HCT116 (cell line): ENCODE measurements around the gene SPATA16. TPM values are rescaled to one million over a fixed set of nuclear protein-coding genes. Genes with fewer than 3 reads are reported as not detected.

Source experiments
- ATAC-seq: fragments of 200-7000 bp; cut with Tn5 transposase; 2 replicates; pipeline ENCODE4 v1.9.1; 2020; ENCODE audit warnings: mild to moderate bottlenecking, moderate library complexity
- BruUV-seq: library from RNA; stranded (reverse); fragments of 400-500 nt; replicated peaks from 2 replicates; lab custom pipeline; 2021; lab: Mats Ljungman, UMichigan
- CTCF ChIA-PET: fragments of 300-600 bp; sonication (Branson Sonifier 250); formaldehyde crosslinking; loops from one replicate; lab custom pipeline; 2021; ENCODE audit warnings: antibody characterized with exemption; lab: Charles Lee
- POLR2A ChIA-PET: fragments of 300-600, 350-600 bp; sonication (Branson Sonifier 250); formaldehyde crosslinking; loops from one replicate; lab custom pipeline; 2021; ENCODE audit warnings: antibody characterized with exemption; lab: Charles Lee
- RAD21 ChIA-PET, 2 experiments: fragments of 300-600 bp; sonication (Branson Sonifier 250); formaldehyde crosslinking; loops; one replicate each; lab custom pipeline; 2023; ENCODE audit warnings: low total read pairs in 2 of 2; ENCODE audit not compliant: uncharacterized antibody in 2 of 2, unreplicated experiment in 2 of 2, low non-redundant PET in 1 of 2; lab: Charles Lee
- DNase-seq: peaks from one replicate; pipeline ENCODE4 v3.0.0-alpha.2; 2010; ENCODE audit warnings: low read depth, low spot score
- H2AFZ ChIP-seq: fragments of 200-600 bp; shearing (Covaris generic), sonication (generic); 2 replicates; pipeline ENCODE4 v1.6.1; 2017; ENCODE audit warnings: low read depth, mixed run types, mixed read lengths, antibody characterized with exemption, low read length; ENCODE audit not compliant: poor library complexity, severe bottlenecking
- H3K27ac ChIP-seq: 2 replicates; pipeline ENCODE4 v1.5.1; 2012; ENCODE audit warnings: low read depth, low read length
- H3K27me3 ChIP-seq: fragments of 200-600 bp; sonication (generic); 2 replicates; pipeline ENCODE4 v1.6.1; 2016; ENCODE audit warnings: mixed run types, low read length, mixed read lengths; ENCODE audit not compliant: insufficient read depth
- H3K36me3 ChIP-seq, 2 experiments: fragments of 200-500 bp in 1 of 2; fragments of 200-600 bp in 1 of 2; sonication (Bioruptor generic) in 1 of 2; sonication (generic) in 1 of 2; 2 replicates each; pipeline versions ENCODE4 v1.5.1 to v1.6.1; 2014 to 2016; ENCODE audit warnings: low read length in 2 of 2, inconsistent platforms in 1 of 2, mixed read lengths in 1 of 2, mixed run types in 1 of 2; ENCODE audit not compliant: insufficient read depth in 2 of 2, control insufficient read depth in 1 of 2
- H3K4me1 ChIP-seq, 2 experiments: fragments of 200-600 bp in 1 of 2; sonication (generic) in 1 of 2; 2 replicates each; pipeline versions ENCODE4 v1.5.1 to v1.6.1; 2012 to 2017; ENCODE audit warnings: low read length in 2 of 2, inconsistent platforms in 1 of 2, mild to moderate bottlenecking in 1 of 2, mixed read lengths in 1 of 2, mixed run types in 1 of 2, moderate library complexity in 1 of 2; ENCODE audit not compliant: insufficient read depth in 2 of 2, control insufficient read depth in 1 of 2
- H3K4me2 ChIP-seq: fragments of 200-600 bp; sonication (generic); 2 replicates; pipeline ENCODE4 v1.6.1; 2017; ENCODE audit warnings: mixed run types, low read length, mixed read lengths
- H3K4me3 ChIP-seq, 2 experiments: fragments of 200-600 bp in 1 of 2; sonication (generic) in 1 of 2; replicated peaks in 1 of 2; 2 replicates each; pipeline ENCODE4 v1.5.1; 2011 to 2016; ENCODE audit warnings: low read length in 2 of 2, control low read depth in 1 of 2, low read depth in 1 of 2, mild to moderate bottlenecking in 1 of 2, mixed read lengths in 1 of 2, mixed run types in 1 of 2
- H3K79me2 ChIP-seq: fragments of 200-600 bp; sonication (generic); 2 replicates; pipeline ENCODE4 v1.6.1; 2017; ENCODE audit warnings: mild to moderate bottlenecking, mixed run types, low read length, moderate library complexity, mixed read lengths; ENCODE audit not compliant: insufficient read depth
- H3K9ac ChIP-seq: fragments of 200-600 bp; sonication (generic); 2 replicates; pipeline ENCODE4 v1.6.1; 2016; ENCODE audit warnings: low read length, mixed read lengths
- H3K9me2 ChIP-seq: fragments of 200-600 bp; sonication (generic), shearing (Covaris generic); 2 replicates; pipeline ENCODE4 v1.6.1; 2017; ENCODE audit warnings: mixed run types, mild to moderate bottlenecking, moderate library complexity; ENCODE audit not compliant: insufficient read depth
- H3K9me3 ChIP-seq, 2 experiments: fragments of 200-500 bp in 1 of 2; fragments of 200-600 bp in 1 of 2; sonication (Bioruptor generic) in 1 of 2; sonication (generic) in 1 of 2; 2 replicates each; pipeline ENCODE4 v1.6.1; 2014 to 2017; ENCODE audit warnings: low read length in 2 of 2, mixed read lengths in 2 of 2, inconsistent platforms in 1 of 2, low read depth in 1 of 2, mild to moderate bottlenecking in 1 of 2, mixed run types in 1 of 2, moderate library complexity in 1 of 2; ENCODE audit not compliant: control insufficient read depth in 1 of 2, insufficient read depth in 1 of 2
- H4K20me1 ChIP-seq: fragments of 200-600 bp; sonication (generic), shearing (Covaris generic); 2 replicates; pipeline ENCODE4 v1.6.1; 2017; ENCODE audit warnings: mixed run types, mild to moderate bottlenecking, moderate library complexity; ENCODE audit not compliant: insufficient read depth
- CBX3 ChIP-seq: IDR thresholded peaks from 2 replicates; pipeline ENCODE4 v1.6.1; 2012; ENCODE audit warnings: low read depth
- CEBPB ChIP-seq: IDR thresholded peaks from 2 replicates; pipeline ENCODE4 v1.6.1; 2012; ENCODE audit warnings: low read depth
- EGR1 ChIP-seq: IDR thresholded peaks from 2 replicates; pipeline ENCODE4 v1.6.1; 2012; ENCODE audit warnings: low read depth
- ELF1 ChIP-seq: IDR thresholded peaks from 2 replicates; pipeline ENCODE4 v1.6.1; 2012; ENCODE audit warnings: low read depth, borderline replicate concordance
- EZH2 ChIP-seq: fragments of 200-600 bp; sonication (generic); IDR thresholded peaks from 2 replicates; pipeline ENCODE4 v1.6.1; 2017; ENCODE audit warnings: antibody characterized with exemption, mixed run types
- EZH2phosphoT487 ChIP-seq: fragments of 200-600 bp; IDR thresholded peaks from 2 replicates; pipeline ENCODE4 v1.6.1; 2018; ENCODE audit warnings: antibody characterized with exemption, borderline replicate concordance
- JUND ChIP-seq: IDR thresholded peaks from 2 replicates; pipeline ENCODE4 v1.6.1; 2012
- POLR2AphosphoS5 ChIP-seq: IDR thresholded peaks from 2 replicates; pipeline ENCODE4 v1.6.1; 2011; ENCODE audit warnings: mild to moderate bottlenecking, low read depth, low read length, moderate library complexity
- SIN3A ChIP-seq: IDR thresholded peaks from 2 replicates; pipeline ENCODE4 v1.6.1; 2012; ENCODE audit warnings: low read depth
- SP1 ChIP-seq: IDR thresholded peaks from 2 replicates; pipeline ENCODE4 v1.6.1; 2012; ENCODE audit warnings: low read depth
- SRF ChIP-seq: IDR thresholded peaks from 2 replicates; pipeline ENCODE4 v1.6.1; 2012; ENCODE audit warnings: low read depth
- TCF7L2 ChIP-seq: IDR thresholded peaks from 2 replicates; pipeline ENCODE4 v1.7.0; 2011; ENCODE audit warnings: borderline replicate concordance, inconsistent platforms; ENCODE audit not compliant: insufficient read depth, insufficient read length; ENCODE audit errors: extremely low read depth
- ZFX ChIP-seq: fragments of 450-650 bp; IDR thresholded peaks from 2 replicates; pipeline ENCODE4 v1.6.1; 2017
- ZNF274 ChIP-seq: fragments of 200-500 bp; sonication (Bioruptor generic); IDR thresholded peaks from 2 replicates; pipeline ENCODE4 v1.6.1; 2014; ENCODE audit warnings: mild to moderate bottlenecking, low read depth, low read length, inconsistent platforms
- intact Hi-C: fragments of 100-400 bp; cut with micrococcal nuclease; formaldehyde crosslinking; loops from 2 replicates; pipeline ENCODE4 v1.10.0; 2022
- total RNA-seq: library from RNA; stranded (reverse); gene quantifications from one replicate; pipeline ENCODE4 v1.2.1, GENCODE V29; 2021; ENCODE audit not compliant: unreplicated experiment
- TF ChIP-seq, protein P1 (sequence below): IDR thresholded peaks from 2 replicates; pipeline ENCODE4 v1.6.1; 2012
- TF ChIP-seq, protein P2 (sequence below): IDR thresholded peaks from 2 replicates; pipeline ENCODE4 v1.6.1; 2012
- TF ChIP-seq, protein P3 (sequence below), 3 experiments: fragments of 200-600 bp in 1 of 3; sonication (generic) in 1 of 3; IDR thresholded peaks in 2 of 3; conservative IDR thresholded peaks in 1 of 3; 2 replicates each; pipeline ENCODE4 v1.5.1; 2012 to 2017; ENCODE audit warnings: low read depth in 2 of 3, low read length in 2 of 3, antibody characterized with exemption in 1 of 3, borderline replicate concordance in 1 of 3, control low read depth in 1 of 3, mild to moderate bottlenecking in 1 of 3, mixed read lengths in 1 of 3, mixed run types in 1 of 3, moderate library complexity in 1 of 3; ENCODE audit not compliant: insufficient read depth in 1 of 3
- TF ChIP-seq, protein P4 (sequence below): IDR thresholded peaks from 2 replicates; pipeline ENCODE4 v1.6.1; 2011; ENCODE audit warnings: mild to moderate bottlenecking, low read length, moderate library complexity; ENCODE audit not compliant: insufficient replicate concordance; ENCODE audit errors: extremely low read depth

SPATA16 gene
- total RNA-seq, 1 experiment from 2014 or later: not detected

DNA sequence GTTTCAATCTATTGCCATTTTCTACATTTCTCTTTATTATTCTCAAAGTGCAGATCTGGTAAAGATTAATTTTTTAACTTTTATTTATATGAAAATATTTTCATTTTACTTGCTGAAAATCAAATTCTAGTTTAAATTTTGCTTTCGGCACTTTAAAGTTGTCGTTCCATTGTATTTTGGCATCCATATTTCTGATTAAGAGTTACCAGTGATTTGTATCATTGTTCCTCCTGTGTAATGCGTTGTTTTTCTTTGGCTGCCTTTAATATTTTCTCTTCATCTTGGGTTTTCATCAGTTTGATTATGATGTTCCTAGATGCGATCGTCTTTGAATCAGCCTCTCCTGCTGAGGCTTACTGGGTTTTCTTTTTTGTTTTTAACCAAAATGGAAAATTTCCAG lies 97.3 kb downstream of the SPATA16 start:
- H3K9me3 ChIP-seq: no peaks in the 10 kb centered on the region
- no peaks in the 10 kb centered on the region; the same call in 1 of the 2 replicates for H3K9me2 ChIP-seq
- H3K9ac ChIP-seq: no peak overlapping the region
- no peak overlapping the region for H3K4me3 ChIP-seq
- H3K36me3 ChIP-seq: no peaks in the 10 kb centered on the region
- no TSS peak for BruUV-seq
- no peaks in the 10 kb centered on the region for H3K4me1 ChIP-seq
- ATAC-seq (no peak), DNase-seq (no peak)
- ChIA-PET RAD21 (no interaction called here), CTCF (no interaction called here), POLR2A (no interaction called here)
- H3K27ac ChIP-seq: no peak overlapping the region
- TF ChIP-seq SP1: no peak
- TF ChIP-seq, protein P1, sequence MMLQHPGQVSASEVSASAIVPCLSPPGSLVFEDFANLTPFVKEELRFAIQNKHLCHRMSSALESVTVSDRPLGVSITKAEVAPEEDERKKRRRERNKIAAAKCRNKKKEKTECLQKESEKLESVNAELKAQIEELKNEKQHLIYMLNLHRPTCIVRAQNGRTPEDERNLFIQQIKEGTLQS: no peak
- H3K79me2 ChIP-seq: no peaks in the 10 kb centered on the region
- H3K27me3 ChIP-seq: no peaks in the 10 kb centered on the region
- no peak overlapping the region for H2AFZ ChIP-seq
- no peaks in the 10 kb centered on the region for H4K20me1 ChIP-seq
- H3K4me2 ChIP-seq: no peak overlapping the region
- intact Hi-C loops: no loop called here

DNA sequence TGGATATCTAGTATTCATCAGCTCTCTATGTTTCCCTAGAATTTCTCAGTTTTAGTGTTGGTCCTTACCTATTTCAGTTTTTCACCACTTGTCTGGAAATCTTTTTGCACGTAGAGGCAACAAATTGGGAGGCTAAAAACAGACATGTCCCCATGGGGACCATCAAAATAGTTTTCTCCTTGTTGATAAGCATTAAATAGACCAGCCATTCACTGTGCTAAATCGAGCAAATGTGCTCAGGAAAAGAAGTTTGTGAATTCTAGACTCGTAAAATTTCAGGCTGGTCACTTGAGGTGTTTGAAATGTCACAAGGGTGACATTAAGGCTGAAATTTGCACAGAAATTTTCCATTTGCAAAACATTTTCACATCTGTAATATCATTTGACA lies 102.6 kb downstream of the SPATA16 start:
- Histone ChIP-seq H3K4me1 (peaks cover 0 to 10% of the 10 kb centered on the region in 2 experiments; a peak in 2 of 4 replicates), H2AFZ (no peak overlapping the region), H4K20me1 (no peaks in the 10 kb centered on the region), H3K9ac (no peak overlapping the region), H3K36me3 (no peaks in the 10 kb centered on the region), H3K27me3 (no peaks in the 10 kb centered on the region), H3K79me2 (no peaks in the 10 kb centered on the region), H3K27ac (no peak overlapping the region), H3K9me2 (no peaks in the 10 kb centered on the region; the same call in 1 of the 2 replicates), H3K4me2 (no peak overlapping the region), H3K9me3 (no peaks in the 10 kb centered on the region), H3K4me3 (no peak overlapping the region)
- DNase-seq (no peak), ATAC-seq (no peak)
- intact Hi-C loops: no loop called here
- ChIA-PET RAD21 (no interaction called here), POLR2A (no interaction called here), CTCF (no interaction called here)
- no TSS peak for BruUV-seq
- TF ChIP-seq ELF1 (no peak), JUND (no peak), ZFX (no peak), ZNF274 (no peak), TCF7L2 (no peak), EZH2 (no peak), POLR2AphosphoS5 (no peak), CBX3 (no peak), SP1 (no peak), CEBPB (no peak), SIN3A (no peak), SRF (no peak), EZH2phosphoT487 (no peak), EGR1 (no peak)
- TF ChIP-seq, protein P2, sequence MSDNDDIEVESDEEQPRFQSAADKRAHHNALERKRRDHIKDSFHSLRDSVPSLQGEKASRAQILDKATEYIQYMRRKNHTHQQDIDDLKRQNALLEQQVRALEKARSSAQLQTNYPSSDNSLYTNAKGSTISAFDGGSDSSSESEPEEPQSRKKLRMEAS: no peak
- TF ChIP-seq, protein P3, sequence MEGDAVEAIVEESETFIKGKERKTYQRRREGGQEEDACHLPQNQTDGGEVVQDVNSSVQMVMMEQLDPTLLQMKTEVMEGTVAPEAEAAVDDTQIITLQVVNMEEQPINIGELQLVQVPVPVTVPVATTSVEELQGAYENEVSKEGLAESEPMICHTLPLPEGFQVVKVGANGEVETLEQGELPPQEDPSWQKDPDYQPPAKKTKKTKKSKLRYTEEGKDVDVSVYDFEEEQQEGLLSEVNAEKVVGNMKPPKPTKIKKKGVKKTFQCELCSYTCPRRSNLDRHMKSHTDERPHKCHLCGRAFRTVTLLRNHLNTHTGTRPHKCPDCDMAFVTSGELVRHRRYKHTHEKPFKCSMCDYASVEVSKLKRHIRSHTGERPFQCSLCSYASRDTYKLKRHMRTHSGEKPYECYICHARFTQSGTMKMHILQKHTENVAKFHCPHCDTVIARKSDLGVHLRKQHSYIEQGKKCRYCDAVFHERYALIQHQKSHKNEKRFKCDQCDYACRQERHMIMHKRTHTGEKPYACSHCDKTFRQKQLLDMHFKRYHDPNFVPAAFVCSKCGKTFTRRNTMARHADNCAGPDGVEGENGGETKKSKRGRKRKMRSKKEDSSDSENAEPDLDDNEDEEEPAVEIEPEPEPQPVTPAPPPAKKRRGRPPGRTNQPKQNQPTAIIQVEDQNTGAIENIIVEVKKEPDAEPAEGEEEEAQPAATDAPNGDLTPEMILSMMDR (IDR thresholded peaks at IDR 0.05 in 2 of 3, conservative IDR thresholded peaks at IDR 0.05 in 1 of 3; ENCODE audit: borderline replicate concordance in 1 of 3, insufficient read depth in 1 of 3, low read depth in 2 of 3, low read length in 2 of 3): no peak
- TF ChIP-seq, protein P4, sequence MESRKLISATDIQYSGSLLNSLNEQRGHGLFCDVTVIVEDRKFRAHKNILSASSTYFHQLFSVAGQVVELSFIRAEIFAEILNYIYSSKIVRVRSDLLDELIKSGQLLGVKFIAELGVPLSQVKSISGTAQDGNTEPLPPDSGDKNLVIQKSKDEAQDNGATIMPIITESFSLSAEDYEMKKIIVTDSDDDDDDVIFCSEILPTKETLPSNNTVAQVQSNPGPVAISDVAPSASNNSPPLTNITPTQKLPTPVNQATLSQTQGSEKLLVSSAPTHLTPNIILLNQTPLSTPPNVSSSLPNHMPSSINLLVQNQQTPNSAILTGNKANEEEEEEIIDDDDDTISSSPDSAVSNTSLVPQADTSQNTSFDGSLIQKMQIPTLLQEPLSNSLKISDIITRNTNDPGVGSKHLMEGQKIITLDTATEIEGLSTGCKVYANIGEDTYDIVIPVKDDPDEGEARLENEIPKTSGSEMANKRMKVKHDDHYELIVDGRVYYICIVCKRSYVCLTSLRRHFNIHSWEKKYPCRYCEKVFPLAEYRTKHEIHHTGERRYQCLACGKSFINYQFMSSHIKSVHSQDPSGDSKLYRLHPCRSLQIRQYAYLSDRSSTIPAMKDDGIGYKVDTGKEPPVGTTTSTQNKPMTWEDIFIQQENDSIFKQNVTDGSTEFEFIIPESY: no peak
- TF ChIP-seq, protein P1: no peak
